Neural crest cell (in vitro differentiated cells): Measurements from ENCODE around the gene DBNL. TPM values are rescaled to one million over a fixed set of nuclear protein-coding genes. Genes with fewer than 3 reads are reported as not detected.

Experiments used
- DNase-seq: peaks from one replicate; pipeline ENCODE4 v3.0.0; 2021; ENCODE audit warnings: low read depth, mixed read lengths, low spot score
- H3K27ac Mint-ChIP-seq: one replicate; pipeline ENCODE4 v1.8.0; 2021; ENCODE audit warnings: mild to moderate bottlenecking, mixed read lengths; ENCODE audit not compliant: unreplicated experiment
- H3K27me3 Mint-ChIP-seq: 2 replicates; pipeline ENCODE4 v1.8.0; 2021; ENCODE audit warnings: low read depth, mild to moderate bottlenecking, mixed read lengths
- H3K36me3 Mint-ChIP-seq: 2 replicates; pipeline ENCODE4 v1.8.0; 2021; ENCODE audit warnings: low read depth, mild to moderate bottlenecking, mixed read lengths
- H3K4me1 Mint-ChIP-seq: 2 replicates; pipeline ENCODE4 v1.8.0; 2021; ENCODE audit warnings: mixed read lengths
- H3K4me3 Mint-ChIP-seq: one replicate; pipeline ENCODE4 v1.8.0; 2021; ENCODE audit warnings: mild to moderate bottlenecking, mixed read lengths
- H3K9me3 Mint-ChIP-seq: 2 replicates; pipeline ENCODE4 v1.8.0; 2021; ENCODE audit warnings: mixed read lengths
- CTCF ChIP-seq: fragments of 200-600 bp; sonication (generic); conservative IDR thresholded peaks from 2 replicates; pipeline ENCODE4 v1.5.0; 2021; ENCODE audit warnings: antibody characterized with exemption, mild to moderate bottlenecking
- total RNA-seq: library from RNA; stranded (reverse); gene quantifications from 2 replicates; pipeline ENCODE4 v1.2.1, GENCODE V29; 2021

The DBNL gene
- total RNA-seq, 1 donor from 2014 or later: 74.6 TPM

- Mint-ChIP-seq H3K9me3 (no peaks in the 10 kb centered on the region), H3K27me3 (no peaks in the 10 kb centered on the region), H3K4me3 (no peak overlapping the region), H3K36me3 (peaks cover 2% of the 10 kb centered on the region), H3K27ac (no peak overlapping the region), H3K4me1 (peaks cover 14% of the 10 kb centered on the region)
- no peak for DNase-seq
- TF ChIP-seq CTCF: no peak
Observed at GRCh38 chr7:44107116-44107960, 62.8 kb downstream of the DBNL start.

- DNase-seq: no peak
- Mint-ChIP-seq H3K27ac (no peak overlapping the region), H3K4me1 (peaks cover 14% of the 10 kb centered on the region), H3K9me3 (no peaks in the 10 kb centered on the region), H3K27me3 (no peaks in the 10 kb centered on the region), H3K4me3 (no peak overlapping the region), H3K36me3 (peaks cover 2% of the 10 kb centered on the region)
- no peak for TF ChIP-seq CTCF
Observed at GRCh38 chr7:44107961-44108767, 63.7 kb downstream of the DBNL start.

GRCh38 chr7:44108768-44109750 is 64.6 kb downstream of the DBNL start:
- no peaks in the 10 kb centered on the region for H3K9me3 Mint-ChIP-seq
- no peak for DNase-seq
- TF ChIP-seq CTCF: no peak
- peaks cover 14% of the 10 kb centered on the region for H3K4me1 Mint-ChIP-seq
- H3K4me3 Mint-ChIP-seq: no peak overlapping the region
- peaks cover 7% of the 10 kb centered on the region for H3K36me3 Mint-ChIP-seq
- H3K27me3 Mint-ChIP-seq: no peaks in the 10 kb centered on the region
- no peak overlapping the region for H3K27ac Mint-ChIP-seq

- no peaks in the 10 kb centered on the region for H3K27me3 Mint-ChIP-seq
- H3K9me3 Mint-ChIP-seq: no peaks in the 10 kb centered on the region
- H3K4me1 Mint-ChIP-seq: peaks cover 14% of the 10 kb centered on the region
- H3K4me3 Mint-ChIP-seq: no peak overlapping the region
- no peak for TF ChIP-seq CTCF
- no peak for DNase-seq
- H3K27ac Mint-ChIP-seq: no peak overlapping the region
- H3K36me3 Mint-ChIP-seq: peaks cover 12% of the 10 kb centered on the region
Observed at GRCh38 chr7:44109991-44110390, 65.5 kb downstream of the DBNL start.
